Activated T-cell treated with anti-CD3 and anti-CD28 coated beads for 48 hours (primary cell): ENCODE data around the gene GFRA1.

ENCODE experiments used
- DNase-seq: peaks from one replicate; pipeline ENCODE4 v3.0.0-alpha.2; 2020; ENCODE audit warnings: low read depth

GFRA1 gene

GRCh38 chr10:116270771-116271592 lies 2.0 kb downstream of the GFRA1 start:
- no peak for DNase-seq

GRCh38 chr10:116270126-116270770 lies 2.8 kb downstream of the GFRA1 start:
- no peak for DNase-seq

- DNase-seq: no peak
These were observed 3.4 kb downstream of the GFRA1 start for GRCh38 chr10:116269619-116270018.

- DNase-seq: no peak
These were observed 4.0 kb downstream of the GFRA1 start for GRCh38 chr10:116268976-116269375.

GRCh38 chr10:116265686-116266085 lies 7.3 kb downstream of the GFRA1 start:
- DNase-seq: no peak

- no peak for DNase-seq
These were observed 8.9 kb downstream of the GFRA1 start for GRCh38 chr10:116263870-116264655.

- DNase-seq: no peak
These were observed 10.3 kb downstream of the GFRA1 start for GRCh38 chr10:116262678-116263077.

- no peak for DNase-seq
These were observed 12.4 kb downstream of the GFRA1 start for GRCh38 chr10:116260599-116260998.

- no peak for DNase-seq
These were observed 13.4 kb downstream of the GFRA1 start for GRCh38 chr10:116259638-116260037.

- DNase-seq: no peak
These were observed 15.2 kb downstream of the GFRA1 start for GRCh38 chr10:116257785-116258184.

GRCh38 chr10:116256752-116257259 lies 16.2 kb downstream of the GFRA1 start:
- DNase-seq: no peak

GRCh38 chr10:116255886-116256751 lies 16.9 kb downstream of the GFRA1 start:
- no peak for DNase-seq

- no peak for DNase-seq
These were observed 18.4 kb downstream of the GFRA1 start for GRCh38 chr10:116254422-116255155.

GRCh38 chr10:116253716-116254115 lies 19.3 kb downstream of the GFRA1 start:
- DNase-seq: no peak

- DNase-seq: no peak
These were observed 21.2 kb downstream of the GFRA1 start for GRCh38 chr10:116251602-116252395.

- DNase-seq: no peak
These were observed 25.3 kb downstream of the GFRA1 start for GRCh38 chr10:116247691-116248090.

GRCh38 chr10:116246263-116246662 lies 26.7 kb downstream of the GFRA1 start:
- no peak for DNase-seq

GRCh38 chr10:116245156-116245555 lies 27.9 kb downstream of the GFRA1 start:
- no peak for DNase-seq

- no peak for DNase-seq
These were observed 31.2 kb downstream of the GFRA1 start for GRCh38 chr10:116241642-116242410.
